Smooth muscle cell (in vitro differentiated cells): Measurements from ENCODE around the gene EXPH5. TPM values are rescaled to one million over a fixed set of nuclear protein-coding genes. Genes with fewer than 3 reads are reported as not detected.

Experiments used
- DNase-seq: peaks from one replicate; lab custom pipeline; 2025; ENCODE audit not compliant: unreplicated experiment; lab: John Stamatoyannopoulos, UW
- H2AFZ ChIP-seq: fragments of 200-600 bp; sonication (generic); 2 replicates; pipeline ENCODE4 v1.6.0; 2016; ENCODE audit warnings: antibody characterized with exemption, low read depth, mild to moderate bottlenecking
- H3F3A ChIP-seq: fragments of 200-600 bp; sonication (generic); 2 replicates; pipeline ENCODE4 v1.6.0; 2017; ENCODE audit warnings: antibody characterized with exemption, low read depth
- H3K27ac ChIP-seq: fragments of 200-600 bp; sonication (generic); 2 replicates; pipeline ENCODE4 v1.5.1; 2016; ENCODE audit warnings: low read depth, mild to moderate bottlenecking
- H3K27me3 ChIP-seq: fragments of 200-600 bp; sonication (generic); 2 replicates; pipeline ENCODE4 v1.6.1; 2016; ENCODE audit warnings: low read depth, mild to moderate bottlenecking
- H3K36me3 ChIP-seq: fragments of 200-600 bp; sonication (generic); 2 replicates; pipeline ENCODE4 v1.5.1; 2016; ENCODE audit warnings: low read depth
- H3K4me1 ChIP-seq: fragments of 200-600 bp; sonication (generic); 2 replicates; pipeline ENCODE4 v1.5.1; 2016; ENCODE audit warnings: low read depth
- H3K4me2 ChIP-seq: fragments of 200-600 bp; sonication (generic); 2 replicates; pipeline ENCODE4 v1.6.0; 2016; ENCODE audit warnings: mild to moderate bottlenecking
- H3K4me3 ChIP-seq: fragments of 200-600 bp; sonication (generic); 2 replicates; pipeline ENCODE4 v1.5.1; 2016; ENCODE audit warnings: mild to moderate bottlenecking
- H3K79me2 ChIP-seq: fragments of 200-600 bp; sonication (generic); 2 replicates; pipeline ENCODE4 v1.6.0; 2016; ENCODE audit warnings: low read depth, mild to moderate bottlenecking
- H3K9ac ChIP-seq: fragments of 200-600 bp; sonication (generic); 2 replicates; pipeline ENCODE4 v1.6.0; 2016; ENCODE audit warnings: low read depth
- H3K9me3 ChIP-seq: fragments of 200-600 bp; sonication (generic); replicated peaks from 2 replicates; pipeline ENCODE4 v1.5.1; 2016; ENCODE audit warnings: low read depth
- H4K20me1 ChIP-seq: fragments of 200-600 bp; sonication (generic); 2 replicates; pipeline ENCODE4 v1.6.0; 2016; ENCODE audit warnings: low read depth
- WGBS: methylation state at CpG from one replicate; pipeline ENCODE4 v1.1.7; 2016; ENCODE audit warnings: low lambda C conversion rate; 5-methylcytosine and 5-hydroxymethylcytosine counted together
- polyA plus RNA-seq: library from polyadenylated mRNA; unstranded; fragments of >200 nt; fragmentation: Nextera tagmentation; extraction: Ambion mirVana; gene quantifications from 2 replicates; pipeline ENCODE4 v1.2.1, GENCODE V29; 2016
- total RNA-seq: library from RNA; depleted of rRNA; stranded (reverse); fragments of >200 nt; gene quantifications from 2 replicates; pipeline ENCODE4 v1.2.3, GENCODE V29; 2014
- TF ChIP-seq, protein P1 (sequence below): fragments of 200-600 bp; sonication (generic); IDR thresholded peaks from 2 replicates; pipeline ENCODE4 v1.5.1; 2017; ENCODE audit warnings: borderline replicate concordance, mild to moderate bottlenecking, antibody characterized with exemption; ENCODE audit not compliant: insufficient read depth, poor library complexity, severe bottlenecking

EXPH5 gene
- total and polyA plus RNA-seq, 2 experiments from 2014 or later: 0.54 to 6.9 TPM

DNA sequence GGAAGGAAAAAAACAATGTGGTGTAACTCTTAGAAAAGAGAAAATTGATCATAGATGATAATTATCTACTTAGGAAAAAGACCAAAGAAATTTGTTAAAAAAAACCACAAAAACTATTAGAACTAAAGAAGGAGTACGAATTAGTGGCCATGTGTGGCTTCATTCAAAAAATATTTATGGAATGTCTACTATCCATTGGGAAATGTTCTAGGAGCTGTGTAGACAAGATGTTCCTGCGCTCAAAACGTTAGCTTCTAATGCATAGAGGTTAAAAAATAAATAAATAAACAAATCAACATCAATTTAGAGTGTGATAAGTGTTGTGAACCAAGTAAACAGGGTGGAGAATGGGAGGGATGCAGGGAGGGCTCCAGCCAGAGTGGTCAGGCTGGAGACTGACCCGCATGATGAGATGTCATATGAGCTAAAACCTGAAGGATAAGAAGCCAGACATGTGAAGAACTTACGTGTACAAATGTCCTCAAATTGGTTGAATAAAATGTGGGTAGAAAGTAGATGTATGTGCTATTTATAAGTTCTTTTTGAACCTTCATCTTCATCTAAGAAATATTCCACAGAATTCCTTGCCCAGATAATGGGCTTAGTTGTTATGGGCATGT is 4.3 kb upstream of the EXPH5 start:
- no peaks in the 10 kb centered on the region for H3F3A ChIP-seq
- TF ChIP-seq, protein P1, sequence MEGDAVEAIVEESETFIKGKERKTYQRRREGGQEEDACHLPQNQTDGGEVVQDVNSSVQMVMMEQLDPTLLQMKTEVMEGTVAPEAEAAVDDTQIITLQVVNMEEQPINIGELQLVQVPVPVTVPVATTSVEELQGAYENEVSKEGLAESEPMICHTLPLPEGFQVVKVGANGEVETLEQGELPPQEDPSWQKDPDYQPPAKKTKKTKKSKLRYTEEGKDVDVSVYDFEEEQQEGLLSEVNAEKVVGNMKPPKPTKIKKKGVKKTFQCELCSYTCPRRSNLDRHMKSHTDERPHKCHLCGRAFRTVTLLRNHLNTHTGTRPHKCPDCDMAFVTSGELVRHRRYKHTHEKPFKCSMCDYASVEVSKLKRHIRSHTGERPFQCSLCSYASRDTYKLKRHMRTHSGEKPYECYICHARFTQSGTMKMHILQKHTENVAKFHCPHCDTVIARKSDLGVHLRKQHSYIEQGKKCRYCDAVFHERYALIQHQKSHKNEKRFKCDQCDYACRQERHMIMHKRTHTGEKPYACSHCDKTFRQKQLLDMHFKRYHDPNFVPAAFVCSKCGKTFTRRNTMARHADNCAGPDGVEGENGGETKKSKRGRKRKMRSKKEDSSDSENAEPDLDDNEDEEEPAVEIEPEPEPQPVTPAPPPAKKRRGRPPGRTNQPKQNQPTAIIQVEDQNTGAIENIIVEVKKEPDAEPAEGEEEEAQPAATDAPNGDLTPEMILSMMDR: no peak
- H3K9ac ChIP-seq: no peak overlapping the region
- DNase-seq: no peak
- H3K9me3 ChIP-seq: no peaks in the 10 kb centered on the region
- H3K4me3 ChIP-seq: no peak overlapping the region
- no peak overlapping the region for H2AFZ ChIP-seq
- peaks cover under 1% of the 10 kb centered on the region for H3K27me3 ChIP-seq
- WGBS: 60% methylated on average over 5 of the region's 5 CpGs
- H3K79me2 ChIP-seq: no peaks in the 10 kb centered on the region
- H3K36me3 ChIP-seq: no peaks in the 10 kb centered on the region
- peaks cover 5% of the 10 kb centered on the region for H3K4me1 ChIP-seq
- no peak overlapping the region for H3K4me2 ChIP-seq
- H4K20me1 ChIP-seq: no peaks in the 10 kb centered on the region
- H3K27ac ChIP-seq: no peak overlapping the region

DNA sequence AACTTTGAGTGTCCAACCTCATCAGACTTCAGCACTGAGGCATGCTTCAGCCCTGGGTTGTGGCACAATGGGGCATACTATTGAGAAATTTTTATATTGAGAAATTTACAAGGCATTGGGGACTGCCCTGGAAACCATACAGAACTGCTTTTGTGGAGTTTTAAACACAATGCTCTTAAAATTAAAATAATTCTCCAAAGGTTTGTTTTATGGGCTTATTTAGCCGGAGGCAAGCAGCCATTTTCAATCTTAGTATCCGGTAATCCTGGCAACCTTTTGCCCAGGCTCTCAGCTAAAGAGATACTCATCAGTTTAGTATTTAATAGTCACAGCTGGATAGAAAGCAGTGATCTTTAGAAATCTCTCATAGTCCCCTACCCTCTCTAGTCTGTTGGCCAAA is 3.1 kb upstream of the EXPH5 start:
- Histone ChIP-seq H3F3A (no peaks in the 10 kb centered on the region), H3K4me1 (peaks cover 9% of the 10 kb centered on the region), H3K79me2 (no peaks in the 10 kb centered on the region), H3K27ac (no peak overlapping the region), H4K20me1 (no peaks in the 10 kb centered on the region), H3K4me2 (no peak overlapping the region), H3K27me3 (peaks cover 11% of the 10 kb centered on the region), H3K9ac (no peak overlapping the region), H3K4me3 (no peak overlapping the region), H3K36me3 (no peaks in the 10 kb centered on the region), H3K9me3 (no peaks in the 10 kb centered on the region), H2AFZ (no peak overlapping the region)
- 49% methylated on average over 2 of the region's 2 CpGs for WGBS
- TF ChIP-seq, protein P1: no peak
- DNase-seq: no peak

DNA sequence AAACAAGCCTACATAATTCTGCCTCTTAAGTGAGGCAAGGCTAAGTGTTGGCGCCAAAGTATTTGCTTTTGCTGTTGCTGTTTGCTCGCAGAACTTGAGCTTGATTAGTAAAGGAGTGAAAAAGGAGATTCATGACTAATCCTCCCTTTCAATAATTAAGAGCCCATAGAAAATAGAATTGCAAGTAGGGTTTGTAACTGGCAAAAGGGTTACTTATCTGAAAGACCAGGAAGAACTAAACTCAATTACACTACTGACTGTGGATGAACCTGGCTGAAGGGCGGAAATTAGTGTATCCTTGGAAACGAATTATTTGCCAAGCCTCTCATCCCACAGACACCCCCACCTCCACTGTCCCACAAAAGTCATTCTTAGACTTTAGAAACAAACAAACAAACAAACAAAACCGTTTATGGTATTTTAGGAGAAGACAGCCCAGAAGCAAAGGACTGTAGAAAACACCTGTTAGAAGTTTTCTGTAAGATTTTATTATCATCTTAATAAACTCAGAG is 411 bp upstream of the EXPH5 start:
- WGBS: 18% methylated on average over 5 of the region's 5 CpGs
- Histone ChIP-seq H2AFZ (peak overlapping the region; percentile 66), H3K4me1 (peaks cover 9% of the 10 kb centered on the region), H3K4me3 (peak overlapping the region; percentile 63), H3K36me3 (no peaks in the 10 kb centered on the region), H4K20me1 (no peaks in the 10 kb centered on the region), H3K79me2 (no peaks in the 10 kb centered on the region), H3K4me2 (peak overlapping the region; percentile 92), H3K27ac (peak overlapping the region; percentile 10), H3F3A (no peaks in the 10 kb centered on the region), H3K9me3 (no peaks in the 10 kb centered on the region), H3K9ac (no peak overlapping the region), H3K27me3 (peaks cover 14% of the 10 kb centered on the region)
- TF ChIP-seq, protein P1: no peak
- DNase-seq: no peak

DNA sequence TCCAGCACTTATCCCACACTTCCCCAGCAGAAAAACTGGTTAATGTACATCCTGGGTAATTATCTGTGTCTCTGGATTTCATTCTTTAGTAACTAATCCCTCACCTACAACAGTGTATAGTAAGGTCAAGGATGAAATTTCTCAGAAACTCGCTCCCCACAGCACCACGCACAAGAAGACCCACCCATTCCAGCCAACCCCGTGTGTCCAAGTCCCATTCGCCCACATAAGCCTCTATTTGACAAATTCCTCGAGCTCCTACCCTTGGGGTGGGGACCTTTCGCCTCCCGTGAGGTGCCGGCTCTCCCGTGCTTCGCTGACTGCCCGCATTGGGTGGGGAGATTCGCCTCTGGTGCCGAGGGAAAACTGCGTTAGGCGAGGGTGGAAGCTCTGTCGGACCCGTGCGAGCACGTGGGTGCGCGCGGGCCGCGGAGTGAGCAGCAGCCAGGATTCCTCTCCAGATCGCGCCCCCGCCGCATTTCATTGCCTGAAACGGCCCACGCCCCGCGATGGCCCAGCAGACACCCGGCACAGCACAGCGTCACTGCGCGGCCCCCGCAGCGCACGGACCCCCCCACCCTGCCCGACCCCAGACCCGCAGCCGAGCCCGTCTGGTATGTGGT is 866 bp downstream of the EXPH5 start:
- Histone ChIP-seq H3F3A (no peaks in the 10 kb centered on the region), H3K27me3 (peaks cover 14% of the 10 kb centered on the region), H3K9me3 (no peaks in the 10 kb centered on the region), H4K20me1 (no peaks in the 10 kb centered on the region), H3K9ac (peak overlapping the region; percentile 54), H3K4me2 (peak overlapping the region; percentile 92), H3K36me3 (no peaks in the 10 kb centered on the region), H3K4me1 (peaks cover 9% of the 10 kb centered on the region), H3K4me3 (peak overlapping the region; percentile 63), H3K27ac (peak overlapping the region; percentile 49), H3K79me2 (no peaks in the 10 kb centered on the region), H2AFZ (peak overlapping the region; percentile 40)
- WGBS: under 1% methylated on average over 39 of the region's 43 CpGs
- DNase-seq: no peak
- TF ChIP-seq, protein P1: no peak
